Right atrium auricular region (tissue), 2 donors: ENCODE data around the gene RLBP1. TPM values are rescaled to one million over a fixed set of nuclear protein-coding genes. Genes with fewer than 3 reads are reported as not detected.

Experiments
- DNase-seq: peaks from one replicate; pipeline ENCODE4 v3.0.0-alpha.2; 2019; ENCODE audit warnings: low spot score
- H3K27ac ChIP-seq, 2 donors: fragments of 200-600 bp; sonication (generic); 1 replicate in 1 of 2; 2 replicates in 1 of 2; pipeline ENCODE4 v1.5.1; 2016 to 2019
- H3K27me3 ChIP-seq, 2 donors: fragments of 200-600 bp; sonication (generic); one replicate each; pipeline versions ENCODE4 v1.5.1 to v1.6.0; 2017 to 2019
- H3K36me3 ChIP-seq: fragments of 200-600 bp; sonication (generic); one replicate; pipeline ENCODE4 v1.5.1; 2016
- H3K4me1 ChIP-seq, 2 donors: fragments of 200-600 bp; sonication (generic); one replicate each; pipeline versions ENCODE4 v1.5.1 to v1.6.0; 2017 to 2019
- H3K4me3 ChIP-seq, 2 donors: fragments of 200-600 bp; sonication (generic); 1 replicate in 1 of 2; 2 replicates in 1 of 2; pipeline ENCODE4 v1.5.1; 2017 to 2019; ENCODE audit warnings: mild to moderate bottlenecking in 1 of 2, moderate library complexity in 1 of 2
- H3K9me3 ChIP-seq, 2 donors: fragments of 200-600 bp; sonication (generic); one replicate each; pipeline ENCODE4 v1.5.1; 2019
- CTCF ChIP-seq, 2 donors: fragments of 200-600 bp; sonication (generic); IDR thresholded peaks; one replicate each; pipeline ENCODE4 v1.5.1; 2019; ENCODE audit warnings: antibody characterized with exemption in 2 of 2
- total RNA-seq, 2 donors: library from RNA; depleted of rRNA; stranded (reverse); fragments of >200 nt; gene quantifications; one replicate each; pipeline ENCODE4 v1.1.0, GENCODE V29; 2016

Gene RLBP1
- total RNA-seq, 2 donors from 2014 or later, result not detected

DNA sequence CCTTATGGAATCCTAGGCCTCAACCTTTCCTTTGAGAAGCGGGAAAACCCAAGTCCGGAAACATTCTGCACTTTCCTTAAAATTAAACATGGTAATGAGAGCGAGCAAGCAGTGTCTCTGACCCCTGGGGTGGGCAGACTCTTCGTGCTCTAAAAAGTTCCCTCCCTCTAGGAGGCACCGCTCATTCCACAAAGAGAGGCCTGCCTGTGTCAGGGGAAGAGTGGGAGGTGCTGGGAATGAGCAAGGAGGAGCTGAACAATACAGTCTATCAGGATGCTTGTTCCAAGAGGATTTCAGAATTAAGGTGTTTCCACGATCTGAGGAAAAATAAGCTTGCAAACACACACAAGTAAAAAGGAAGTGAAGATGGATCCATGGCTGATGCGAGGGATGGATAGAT is 6.0 kb upstream of the RLBP1 start:
- Histone ChIP-seq H3K4me3 (no peak overlapping the region), H3K4me1 (no peaks in the 10 kb centered on the region), H3K27me3 (no peaks in the 10 kb centered on the region), H3K27ac (no peak overlapping the region), H3K9me3 (no peaks in the 10 kb centered on the region), H3K36me3 (no peaks in the 10 kb centered on the region)
- DNase-seq, result no peak
- no peak for TF ChIP-seq CTCF (IDR thresholded peaks at IDR 0.05)

DNA sequence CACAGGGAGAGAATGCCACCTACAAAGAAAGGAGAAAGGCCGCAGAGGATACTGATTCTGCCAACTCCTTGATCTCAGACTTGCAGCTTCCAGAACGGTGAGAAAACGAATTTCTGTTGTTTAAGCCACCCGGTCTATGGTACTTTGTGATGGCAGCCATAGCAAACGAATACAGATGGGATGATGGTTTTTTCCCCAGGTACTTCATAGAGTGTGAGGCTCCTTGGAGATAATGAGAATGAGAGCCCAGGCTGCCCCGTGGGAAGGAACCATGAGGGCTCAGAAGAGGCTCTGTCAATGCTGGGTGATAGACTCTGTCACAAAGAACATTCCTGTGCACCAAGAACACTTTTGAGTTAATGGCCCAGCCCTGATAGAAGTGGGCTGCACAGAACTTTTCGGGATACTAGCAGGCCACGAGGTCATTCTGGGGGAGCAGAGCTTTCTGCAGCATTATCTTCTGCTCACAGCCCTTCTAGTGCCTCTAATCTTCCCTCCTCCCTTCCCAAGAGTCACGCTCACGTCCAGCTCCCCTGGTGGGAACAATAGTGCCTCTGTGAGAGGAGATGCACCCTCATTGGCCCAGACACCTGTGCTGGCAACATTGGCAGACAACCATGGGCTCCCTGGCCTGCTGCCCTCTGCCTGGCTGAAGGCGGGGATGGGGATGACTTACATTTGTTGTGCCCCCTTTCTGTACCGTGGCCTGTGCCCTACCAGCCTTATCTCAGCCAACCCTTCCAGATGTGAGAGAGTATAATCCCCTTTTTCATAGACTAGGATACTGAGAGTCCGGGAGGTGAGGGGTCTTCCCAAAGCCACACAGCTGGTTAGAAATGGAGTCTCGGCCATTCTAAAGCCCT is 5.2 kb upstream of the RLBP1 start:
- TF ChIP-seq CTCF (IDR thresholded peaks at IDR 0.05), result no peak
- no peak for DNase-seq
- Histone ChIP-seq H3K4me1 (no peaks in the 10 kb centered on the region), H3K36me3 (no peaks in the 10 kb centered on the region), H3K9me3 (no peaks in the 10 kb centered on the region), H3K27ac (no peak overlapping the region), H3K4me3 (no peak overlapping the region), H3K27me3 (no peaks in the 10 kb centered on the region)

DNA sequence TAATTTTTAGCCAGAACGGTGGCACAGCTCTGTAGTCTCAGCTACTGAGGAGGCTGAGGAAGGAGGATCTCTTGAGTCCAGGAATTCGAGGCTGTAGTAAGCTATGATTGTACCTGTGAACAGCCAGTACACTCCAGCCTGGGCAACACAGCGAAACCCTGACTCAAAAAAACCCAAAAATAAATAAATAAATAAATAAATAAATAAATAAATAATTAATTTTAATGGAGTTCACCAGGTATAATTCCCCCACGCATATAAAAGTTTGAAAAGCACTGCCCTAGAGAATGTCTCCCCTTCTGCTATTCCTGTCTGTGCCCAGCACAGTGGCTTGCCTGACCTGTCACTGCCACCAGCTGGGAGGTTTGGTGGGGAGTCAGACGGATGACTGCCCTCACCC is 4.2 kb upstream of the RLBP1 start:
- H3K27ac ChIP-seq, result no peak overlapping the region
- TF ChIP-seq CTCF (IDR thresholded peaks at IDR 0.05), result no peak
- no peaks in the 10 kb centered on the region for H3K4me1 ChIP-seq
- H3K4me3 ChIP-seq, result no peak overlapping the region
- no peak for DNase-seq
- H3K9me3 ChIP-seq, result no peaks in the 10 kb centered on the region
- no peaks in the 10 kb centered on the region for H3K27me3 ChIP-seq
- no peaks in the 10 kb centered on the region for H3K36me3 ChIP-seq

DNA sequence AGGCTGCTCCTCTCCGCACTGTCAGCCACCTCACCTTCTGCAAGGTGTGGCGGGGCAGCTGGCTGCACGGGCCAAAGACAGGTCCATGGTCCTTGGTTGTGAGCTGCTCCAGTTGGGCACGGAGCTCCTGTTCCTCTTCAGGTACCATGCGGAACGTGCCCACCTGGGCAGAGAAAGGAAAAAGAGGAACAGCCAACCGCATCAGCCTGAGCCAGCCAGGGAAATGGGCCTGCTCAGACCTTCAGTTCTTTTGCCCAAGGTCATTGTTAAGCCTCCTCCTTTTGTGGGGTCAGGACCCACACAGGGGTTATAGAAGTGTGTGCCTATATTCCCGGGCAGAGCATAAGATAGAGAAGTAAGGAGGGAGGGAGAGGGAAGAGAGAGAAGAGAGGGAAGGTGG is 2.8 kb downstream of the RLBP1 start:
- Histone ChIP-seq H3K4me1 (no peaks in the 10 kb centered on the region), H3K4me3 (no peak overlapping the region), H3K27ac (no peak overlapping the region), H3K36me3 (no peaks in the 10 kb centered on the region), H3K9me3 (no peaks in the 10 kb centered on the region), H3K27me3 (no peaks in the 10 kb centered on the region)
- TF ChIP-seq CTCF (IDR thresholded peaks at IDR 0.05), result no peak
- no peak for DNase-seq

GRCh38 chr15:89217686-89218376 is 3.5 kb downstream of the RLBP1 start:
- Histone ChIP-seq H3K27me3 (no peaks in the 10 kb centered on the region), H3K36me3 (no peaks in the 10 kb centered on the region), H3K9me3 (no peaks in the 10 kb centered on the region), H3K4me3 (no peak overlapping the region), H3K4me1 (no peaks in the 10 kb centered on the region), H3K27ac (no peak overlapping the region)
- no peak for DNase-seq
- TF ChIP-seq CTCF (IDR thresholded peaks at IDR 0.05), result no peak
